GM12892 (cell line): Measurements from ENCODE around the gene PDGFRB.

Experiments used
- POLR2A ChIP-seq: IDR thresholded peaks from 2 replicates; pipeline ENCODE4 v1.6.1; 2011; ENCODE audit warnings: low read depth, low read length, control low read depth
- TAF1 ChIP-seq: IDR thresholded peaks from 2 replicates; pipeline ENCODE4 v1.6.1; 2011; ENCODE audit warnings: low read depth, mild to moderate bottlenecking, control low read depth, low read length, borderline replicate concordance

DNA sequence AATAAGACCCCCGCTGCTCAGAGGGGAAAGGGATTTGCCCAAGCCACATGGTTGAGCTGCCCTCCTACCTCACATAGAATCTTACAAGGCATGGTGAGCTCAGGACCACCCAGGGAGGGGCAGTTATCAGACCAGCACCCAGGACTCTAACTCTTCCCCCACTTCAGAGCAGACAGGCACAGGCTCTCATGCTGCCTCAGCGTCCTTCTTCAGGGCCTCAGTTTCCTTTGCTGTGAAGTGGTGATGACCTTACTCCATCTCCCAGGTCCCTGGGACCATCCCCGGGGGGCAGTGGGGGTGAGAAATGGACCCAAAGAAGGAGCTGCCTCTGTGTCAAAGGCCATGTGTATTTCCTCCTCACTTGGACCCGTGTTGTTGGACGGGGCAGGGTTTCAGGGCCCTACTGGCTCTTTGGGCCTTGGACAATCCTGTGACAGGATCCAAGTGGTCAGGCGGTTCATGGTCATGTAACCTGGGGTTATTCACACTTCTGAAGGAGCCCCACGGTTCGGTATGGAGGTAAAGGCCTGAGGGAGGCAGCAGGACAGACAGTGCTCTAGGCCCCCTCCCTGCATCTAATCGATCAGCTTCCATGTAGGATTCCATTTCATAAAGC is 37.6 kb downstream of the PDGFRB start:
- TF ChIP-seq POLR2A (no peak), TAF1 (no peak)
